ENCODE results near the gene CLCA2. TPM values are rescaled to one million over a fixed set of nuclear protein-coding genes. Genes with fewer than 3 reads are reported as not detected.
"Not testable (repeated sequence)": the region's sequence is repeated elsewhere in the genome, so short reads cannot be mapped to it uniquely, and the experiment has no call there.

Gene CLCA2
- total RNA-seq, 1 experiment from 2014 or later, result not detected

- H3K4me1 ChIP-seq (ENCODE audit: insufficient read depth, low read length, poor library complexity, severe bottlenecking); H3K27ac ChIP-seq (ENCODE audit: low read depth, low read length, poor library complexity, severe bottlenecking); DNase-seq (ENCODE audit: low spot score); H3K9me3 ChIP-seq (ENCODE audit: low read depth, low read length, poor library complexity, severe bottlenecking); H3K4me3 ChIP-seq (ENCODE audit: low read depth, low read length, poor library complexity, severe bottlenecking); CTCF ChIA-PET; BruUV-seq (replicated peaks); H3K27me3 ChIP-seq (replicated peaks; ENCODE audit: insufficient read depth, low read depth, low read length, poor library complexity); H3K36me3 ChIP-seq (ENCODE audit: insufficient read depth, low read length, poor library complexity, severe bottlenecking): not testable (repeated sequence)
- POLR2A ChIA-PET (ENCODE audit: low non-redundant PET), result interaction anchor here (0.6 kb wide), 1 partner anchor 119 kb away, joined by 3 read pairs; no protein-coding TSS in a partner anchor
- TF ChIP-seq CTCF (conservative IDR thresholded peaks at IDR 0.05; ENCODE audit: low read depth, low read length), result peak; percentile 39
- intact Hi-C loops (cut with micrococcal nuclease; ENCODE audit: unreplicated experiment), result loop anchor here (10.0 kb wide), 1 partner anchor 243 kb away; no protein-coding TSS in a partner anchor
Measured at GRCh38 chr1:86502125-86502646, 78.2 kb downstream of the CLCA2 start.

GRCh38 chr1:86502721-86503405, 78.9 kb downstream of the CLCA2 start:
- Histone ChIP-seq H3K4me1 (ENCODE audit: insufficient read depth, low read length, poor library complexity, severe bottlenecking) (no peaks in the 10 kb centered on the region), H3K36me3 (ENCODE audit: insufficient read depth, low read length, poor library complexity, severe bottlenecking) (no peaks in the 10 kb centered on the region), H3K9me3 (ENCODE audit: low read depth, low read length, poor library complexity, severe bottlenecking) (no peaks in the 10 kb centered on the region), H3K27ac (ENCODE audit: low read depth, low read length, poor library complexity, severe bottlenecking) (no peak overlapping the region), H3K27me3 (replicated peaks; ENCODE audit: insufficient read depth, low read depth, low read length, poor library complexity) (no peaks in the 10 kb centered on the region), H3K4me3 (ENCODE audit: low read depth, low read length, poor library complexity, severe bottlenecking) (no peak overlapping the region)
- no peak for TF ChIP-seq CTCF (conservative IDR thresholded peaks at IDR 0.05; ENCODE audit: low read depth, low read length)
- TF ChIP-seq EZH2 (IDR thresholded peaks at IDR 0.05; ENCODE audit: borderline replicate concordance, low read depth, low read length, poor library complexity, severe bottlenecking), result no peak
- POLR2A ChIA-PET (ENCODE audit: low non-redundant PET), result no interaction called here
- intact Hi-C loops (cut with micrococcal nuclease; ENCODE audit: unreplicated experiment), result loop anchor here (10.0 kb wide), 1 partner anchor 242 kb away; no protein-coding TSS in a partner anchor
- DNase-seq (ENCODE audit: low spot score), result no peak
- CTCF ChIA-PET, result no interaction called here
- no TSS peak for BruUV-seq (replicated peaks)

- H3K27ac ChIP-seq (ENCODE audit: low read depth, low read length, poor library complexity, severe bottlenecking), result no peak overlapping the region
- POLR2A ChIA-PET (ENCODE audit: low non-redundant PET), result no interaction called here
- no TSS peak for BruUV-seq (replicated peaks)
Measured at GRCh38 chr1:86503406-86504136, 79.6 kb downstream of the CLCA2 start.

More at GRCh38 chr1:86503406-86504136, 79.6 kb downstream of the CLCA2 start:
- H3K4me3 ChIP-seq (ENCODE audit: low read depth, low read length, poor library complexity, severe bottlenecking), result no peak overlapping the region
- no peaks in the 10 kb centered on the region for H3K9me3 ChIP-seq (ENCODE audit: low read depth, low read length, poor library complexity, severe bottlenecking)
- TF ChIP-seq EZH2 (IDR thresholded peaks at IDR 0.05; ENCODE audit: borderline replicate concordance, low read depth, low read length, poor library complexity, severe bottlenecking), result no peak
- TF ChIP-seq CTCF (conservative IDR thresholded peaks at IDR 0.05; ENCODE audit: low read depth, low read length), result no peak
- CTCF ChIA-PET, result interaction anchor here (0.7 kb wide), 1 partner anchor 31 kb away, joined by 4 read pairs; no protein-coding TSS in a partner anchor
- H3K4me1 ChIP-seq (ENCODE audit: insufficient read depth, low read length, poor library complexity, severe bottlenecking), result no peaks in the 10 kb centered on the region
- H3K27me3 ChIP-seq (replicated peaks; ENCODE audit: insufficient read depth, low read depth, low read length, poor library complexity), result no peaks in the 10 kb centered on the region
- intact Hi-C loops (cut with micrococcal nuclease; ENCODE audit: unreplicated experiment), result loop anchor here (10.0 kb wide), 1 partner anchor 241 kb away; no protein-coding TSS in a partner anchor
- no peaks in the 10 kb centered on the region for H3K36me3 ChIP-seq (ENCODE audit: insufficient read depth, low read length, poor library complexity, severe bottlenecking)
- no peak for DNase-seq (ENCODE audit: low spot score)

Measured in A673 (cell line).